Prostate gland (tissue), 2 donors: ENCODE measurements around the gene RAD17. TPM values are rescaled to one million over a fixed set of nuclear protein-coding genes. Genes with fewer than 3 reads are reported as not detected.
A peak's percentile ranks its signal among the peaks of the same experiment; 100 is the strongest.

Experiments
- DNase-seq: peaks from one replicate; pipeline ENCODE4 v3.0.0-alpha.2; 2019; ENCODE audit warnings: low spot score
- H3K27ac ChIP-seq, 2 donors: fragments of 200-600 bp; sonication (generic); 2 replicates each; pipeline ENCODE4 v1.5.1; 2017 to 2019
- H3K27me3 ChIP-seq: fragments of 200-600 bp; sonication (generic); replicated peaks from 2 replicates; pipeline ENCODE4 v1.5.1; 2019; ENCODE audit not compliant: insufficient read depth
- H3K36me3 ChIP-seq, 2 donors: fragments of 200-600 bp; sonication (generic); 1 replicate in 1 of 2; 2 replicates in 1 of 2; pipeline versions ENCODE4 v1.5.1 to v1.8.1; 2017 to 2019
- H3K4me1 ChIP-seq: fragments of 200-600 bp; sonication (generic); replicated peaks from 2 replicates; pipeline ENCODE4 v1.5.1; 2019
- H3K4me3 ChIP-seq, 2 donors: fragments of 200-600 bp; sonication (generic); 2 replicates each; pipeline ENCODE4 v1.5.1; 2017 to 2019
- H3K9me3 ChIP-seq: fragments of 200-600 bp; sonication (generic); 2 replicates; pipeline ENCODE4 v1.5.1; 2017
- CTCF ChIP-seq, 4 experiments: fragments of 200-600 bp in 2 of 4; fragments of 450-650 bp in 2 of 4; sonication (generic) in 2 of 4; IDR thresholded peaks; 1 replicate in 3 of 4; 2 replicates in 1 of 4; pipeline ENCODE4 v1.5.1; 2016 to 2019; ENCODE audit warnings: antibody characterized with exemption in 4 of 4, mild to moderate bottlenecking in 2 of 4, moderate library complexity in 2 of 4
- POLR2A ChIP-seq: fragments of 450-650 bp; IDR thresholded peaks from one replicate; pipeline ENCODE4 v1.6.1; 2016; ENCODE audit warnings: antibody characterized with exemption, mild to moderate bottlenecking
- POLR2AphosphoS5 ChIP-seq: sonication (generic); formaldehyde crosslinking; IDR thresholded peaks from one replicate; pipeline ENCODE4 v1.6.1; 2017; ENCODE audit warnings: antibody characterized with exemption
- WGBS: methylation state at CpG from one replicate; pipeline ENCODE4 v1.1.5; 2018; 5-methylcytosine and 5-hydroxymethylcytosine counted together
- intact Hi-C: fragments of 100-400 bp; cut with DNase I; formaldehyde crosslinking; loops from one replicate; pipeline ENCODE4 v1.14.2; 2022
- total RNA-seq, 2 donors: library from RNA; depleted of rRNA; stranded (reverse); fragments of >200 nt; gene quantifications; one replicate each; pipeline ENCODE4 v1.1.0, GENCODE V29; 2016

RAD17 gene
- total RNA-seq, 2 donors from 2014 or later: 28.8 to 29.5 TPM

- 11% methylated on average over 18 of the region's 18 CpGs for WGBS
- Histone ChIP-seq H3K36me3 (no peaks in the 10 kb centered on the region), H3K9me3 (no peaks in the 10 kb centered on the region), H3K4me3 (no peak overlapping the region), H3K27ac (peak overlapping the region; percentile 51 to 52), H3K4me1 (no peaks in the 10 kb centered on the region), H3K27me3 (no peaks in the 10 kb centered on the region)
- intact Hi-C loops: loop anchor here (5.0 kb wide), 2 partner anchors 103 to 243 kb away; partner anchors contain the start of genes CDK7 and SLC30A5
- DNase-seq: peak; percentile 85
- TF ChIP-seq POLR2A (no peak), CTCF (IDR thresholded peaks at IDR 0.05) (peak; percentile 47 to 82 (median 76)), POLR2AphosphoS5 (peak; percentile 70)
Observed at GRCh38 chr5:69334793-69335268, 34.8 kb upstream of the RAD17 start.

GRCh38 chr5:69335341-69335935 is 34.2 kb upstream of the RAD17 start:
- Histone ChIP-seq H3K27me3 (no peaks in the 10 kb centered on the region), H3K27ac (no peak overlapping the region), H3K36me3 (no peaks in the 10 kb centered on the region), H3K4me1 (no peaks in the 10 kb centered on the region), H3K4me3 (no peak overlapping the region), H3K9me3 (no peaks in the 10 kb centered on the region)
- 89% methylated on average over 7 of the region's 7 CpGs for WGBS
- intact Hi-C loops: no loop called here
- no peak for DNase-seq
- TF ChIP-seq CTCF (IDR thresholded peaks at IDR 0.05) (no peak), POLR2A (no peak), POLR2AphosphoS5 (no peak)

- no peak overlapping the region for H3K4me3 ChIP-seq
- H3K36me3 ChIP-seq: no peaks in the 10 kb centered on the region
- H3K9me3 ChIP-seq: no peaks in the 10 kb centered on the region
- TF ChIP-seq POLR2AphosphoS5: no peak
- TF ChIP-seq CTCF (IDR thresholded peaks at IDR 0.05): no peak
- no peak for TF ChIP-seq POLR2A
- WGBS: 88% methylated on average over 4 of the region's 4 CpGs
- DNase-seq: no peak
- no peaks in the 10 kb centered on the region for H3K27me3 ChIP-seq
- H3K27ac ChIP-seq: no peak overlapping the region
- H3K4me1 ChIP-seq: no peaks in the 10 kb centered on the region
- intact Hi-C loops: no loop called here
Observed at GRCh38 chr5:69341520-69342161, 28.0 kb upstream of the RAD17 start.

GRCh38 chr5:69343083-69343482 is 26.5 kb upstream of the RAD17 start:
- Histone ChIP-seq H3K27me3 (no peaks in the 10 kb centered on the region), H3K4me3 (no peak overlapping the region), H3K9me3 (no peaks in the 10 kb centered on the region), H3K36me3 (no peaks in the 10 kb centered on the region), H3K27ac (no peak overlapping the region), H3K4me1 (no peaks in the 10 kb centered on the region)
- intact Hi-C loops: no loop called here
- DNase-seq: no peak
- 51% methylated on average over 1 of the region's 1 CpG for WGBS
- TF ChIP-seq POLR2AphosphoS5 (no peak), CTCF (IDR thresholded peaks at IDR 0.05) (no peak), POLR2A (no peak)

GRCh38 chr5:69350664-69351063 is 19.0 kb upstream of the RAD17 start:
- TF ChIP-seq POLR2A (no peak), CTCF (IDR thresholded peaks at IDR 0.05) (no peak), POLR2AphosphoS5 (no peak)
- Histone ChIP-seq H3K27ac (no peak overlapping the region), H3K4me3 (no peak overlapping the region), H3K9me3 (no peaks in the 10 kb centered on the region), H3K27me3 (no peaks in the 10 kb centered on the region), H3K4me1 (no peaks in the 10 kb centered on the region), H3K36me3 (no peaks in the 10 kb centered on the region)
- intact Hi-C loops: no loop called here
- DNase-seq: no peak
